K562 (cell line): ENCODE measurements around the gene KIAA0825. TPM values are rescaled to one million over a fixed set of nuclear protein-coding genes. Genes with fewer than 3 reads are reported as not detected.

Experiments used
- ATAC-seq: fragments of 200-7000 bp; cut with Tn5 transposase; 3 replicates; pipeline ENCODE4 v1.9.1; 2020; ENCODE audit warnings: moderate library complexity
- BruUV-seq: library from RNA; stranded (reverse); fragments of 400-500 nt; replicated peaks from 2 replicates; lab custom pipeline; 2021; lab: Mats Ljungman, UMichigan
- CTCF ChIA-PET: fragments of 300-600 bp; formaldehyde crosslinking; extraction: SDS; loops from one replicate; lab custom pipeline; 2021; ENCODE audit warnings: low intra/inter-chr PET ratio; lab: Yijun Ruan, JAX
- POLR2A ChIA-PET: fragments of 300-600, 350-650 bp; sonication (Branson Sonifier 250); formaldehyde crosslinking; extraction: SDS; loops from one replicate; lab custom pipeline; 2021; ENCODE audit warnings: antibody characterized with exemption, inconsistent platforms; lab: Yijun Ruan, JAX
- DNase-seq, 4 experiments: peaks; one replicate each; pipeline versions ENCODE4 v3.0.0 to v3.0.0-alpha.2; 2011 to 2018; ENCODE audit warnings: low spot score in 3 of 4, mixed read lengths in 3 of 4; ENCODE audit errors: extremely low read depth in 1 of 4
- FAIRE-seq: peaks from 2 replicates; lab custom pipeline; 2011; peaks lifted over from hg19 to GRCh38; lab: Jason Lieb, UNC
- H2AFZ ChIP-seq: 2 replicates; pipeline ENCODE4 v1.6.0; 2011; ENCODE audit warnings: low read depth, low read length, control low read depth, inconsistent platforms
- H3K27ac ChIP-seq: fragments of 200-600 bp; 3 replicates; pipeline ENCODE4 v1.8.0; 2011; ENCODE audit warnings: low read depth, mild to moderate bottlenecking, control low read depth, inconsistent platforms, low read length, moderate library complexity, mixed read lengths; ENCODE audit errors: extremely low read depth
- H3K27me3 ChIP-seq, 2 experiments: fragments of 300-600 bp in 1 of 2; 2 replicates in 1 of 2; 3 replicates in 1 of 2; pipeline versions ENCODE4 v1.6.0 to v1.8.0; 2011; ENCODE audit warnings: inconsistent platforms in 2 of 2, low read length in 2 of 2, mild to moderate bottlenecking in 1 of 2, mixed read lengths in 1 of 2, moderate library complexity in 1 of 2; ENCODE audit not compliant: control insufficient read depth in 2 of 2, insufficient read depth in 2 of 2
- H3K36me3 ChIP-seq: fragments of 300-600 bp; 3 replicates; pipeline ENCODE4 v1.8.0; 2011; ENCODE audit warnings: mild to moderate bottlenecking, low read length, inconsistent platforms; ENCODE audit not compliant: control insufficient read depth, insufficient read depth
- H3K4me1 ChIP-seq, 2 experiments: fragments of 200-600 bp in 1 of 2; replicated peaks in 1 of 2; 2 replicates in 1 of 2; 3 replicates in 1 of 2; pipeline versions ENCODE4 v1.5.1 to v1.8.0; 2011; ENCODE audit warnings: inconsistent platforms in 2 of 2, low read length in 2 of 2, mild to moderate bottlenecking in 1 of 2, mixed read lengths in 1 of 2, moderate library complexity in 1 of 2; ENCODE audit not compliant: control insufficient read depth in 2 of 2, insufficient read depth in 2 of 2
- H3K4me2 ChIP-seq: 2 replicates; pipeline ENCODE4 v1.6.1; 2011; ENCODE audit warnings: low read length, control low read depth, inconsistent platforms, mixed read lengths; ENCODE audit not compliant: insufficient read depth
- H3K4me3 ChIP-seq: fragments of 200-600 bp; sonication (generic), shearing (Covaris generic); 2 replicates; pipeline ENCODE4 v1.5.1; 2016; ENCODE audit warnings: control low read depth, inconsistent platforms
- H3K79me2 ChIP-seq: fragments of 200-600 bp; 3 replicates; pipeline ENCODE4 v1.8.0; 2011; ENCODE audit warnings: low read length, inconsistent platforms; ENCODE audit not compliant: control insufficient read depth, insufficient read depth
- H3K9ac ChIP-seq, 2 experiments: 2 replicates each; pipeline versions ENCODE4 v1.6.0 to v1.6.1; 2011; ENCODE audit warnings: low read depth in 2 of 2, low read length in 2 of 2, control low read depth in 1 of 2, inconsistent platforms in 1 of 2, mild to moderate bottlenecking in 1 of 2, mixed read lengths in 1 of 2; ENCODE audit not compliant: insufficient read depth in 1 of 2
- H3K9me1 ChIP-seq: one replicate; pipeline ENCODE4 v1.6.0; 2011; ENCODE audit warnings: inconsistent platforms, mild to moderate bottlenecking, low read length, moderate library complexity; ENCODE audit not compliant: control insufficient read depth, insufficient read depth
- H3K9me3 ChIP-seq: replicated peaks from 2 replicates; pipeline ENCODE4 v1.5.1; 2011; ENCODE audit warnings: low read depth, low read length, inconsistent platforms; ENCODE audit not compliant: control insufficient read depth, insufficient read depth
- H4K20me1 ChIP-seq: replicated peaks from 2 replicates; pipeline ENCODE4 v1.6.1; 2011; ENCODE audit warnings: low read length, inconsistent platforms, mixed read lengths; ENCODE audit not compliant: control insufficient read depth, insufficient read depth
- ARID1B ChIP-seq: fragments of 450-650 bp; IDR thresholded peaks from 2 replicates; pipeline ENCODE4 v1.6.1; 2016; ENCODE audit warnings: antibody characterized with exemption, mild to moderate bottlenecking, inconsistent platforms
- CBFA2T3 ChIP-seq: fragments of 450-650 bp; IDR thresholded peaks from 2 replicates; pipeline ENCODE4 v1.6.1; 2017
- CEBPG ChIP-seq, 3 experiments: fragments of 200-800 bp in 1 of 3; sonication (Bioruptor generic) in 1 of 3; sonication (generic) in 1 of 3; formaldehyde crosslinking in 1 of 3; IDR thresholded peaks in 2 of 3; conservative IDR thresholded peaks in 1 of 3; 2 replicates each; pipeline versions ENCODE4 v1.6.1 to v1.8.0; 2016 to 2022; ENCODE audit warnings: missing compliant biosample characterization in 2 of 3, missing genetic modification characterization in 2 of 3, mild to moderate bottlenecking in 1 of 3, missing genetic modification reagents in 1 of 3
- KDM1A ChIP-seq, 2 experiments: fragments of 450-650 bp; IDR thresholded peaks; 2 replicates each; pipeline ENCODE4 v1.6.1; 2016; ENCODE audit warnings: mild to moderate bottlenecking in 2 of 2
- NFE2L1 ChIP-seq: fragments of 450-650 bp; IDR thresholded peaks from 2 replicates; pipeline ENCODE4 v1.6.1; 2016; ENCODE audit warnings: missing genetic modification characterization, low read depth, mild to moderate bottlenecking, missing compliant biosample characterization, moderate library complexity, borderline replicate concordance
- NR3C1 ChIP-seq: sonication (generic); formaldehyde crosslinking; IDR thresholded peaks from 2 replicates; pipeline ENCODE4 v1.8.1; 2022; ENCODE audit warnings: missing genetic modification reagents
- PHF20 ChIP-seq: fragments of 450-650 bp; IDR thresholded peaks from 2 replicates; pipeline ENCODE4 v1.6.1; 2018; ENCODE audit not compliant: partially characterized antibody
- SOX6 ChIP-seq: fragments of 450-650 bp; IDR thresholded peaks from 2 replicates; pipeline ENCODE4 v1.6.1; 2014; ENCODE audit warnings: mild to moderate bottlenecking
- TAL1 ChIP-seq: fragments of 450-650 bp; IDR thresholded peaks from 2 replicates; pipeline ENCODE4 v1.6.1; 2016; ENCODE audit warnings: mild to moderate bottlenecking
- TCF3 ChIP-seq: sonication (generic); formaldehyde crosslinking; IDR thresholded peaks from 2 replicates; pipeline ENCODE4 v1.4.0; 2020; ENCODE audit warnings: mild to moderate bottlenecking, missing genetic modification reagents
- TEAD1 ChIP-seq, 2 experiments: fragments of 450-650 bp in 1 of 2; sonication (generic) in 1 of 2; formaldehyde crosslinking; IDR thresholded peaks; 2 replicates each; pipeline versions ENCODE4 v1.4.0 to v1.8.0; 2020 to 2022; ENCODE audit warnings: mild to moderate bottlenecking in 2 of 2, missing genetic modification reagents in 1 of 2
- TEAD4 ChIP-seq, 2 experiments: sonication (generic) in 1 of 2; formaldehyde crosslinking in 1 of 2; IDR thresholded peaks; 2 replicates each; pipeline versions ENCODE4 v1.6.1 to v1.8.0; 2012 to 2022; ENCODE audit warnings: borderline replicate concordance in 1 of 2, inconsistent platforms in 1 of 2, low read length in 1 of 2, mild to moderate bottlenecking in 1 of 2, missing genetic modification reagents in 1 of 2
- ZNF143 ChIP-seq: sonication (generic); formaldehyde crosslinking; IDR thresholded peaks from 2 replicates; pipeline ENCODE4 v1.9.0; 2022; ENCODE audit warnings: mild to moderate bottlenecking, missing genetic modification reagents
- WGBS: fragments of 100-300 bp; shearing (Covaris generic); methylation state at CpG from one replicate; pipeline ENCODE4 v1.1.6; 2016; ENCODE audit warnings: low coverage, mixed read lengths; ENCODE audit not compliant: insufficient coverage; ENCODE audit errors: missing lambda C conversion rate; 5-methylcytosine and 5-hydroxymethylcytosine counted together
- in situ Hi-C: fragments of 300-500 bp; cut with MboI; formaldehyde crosslinking; loops from 4 replicates; pipeline ENCODE4 v1.15.0; 2018; ENCODE audit warnings: inconsistent platforms, mixed read lengths
- intact Hi-C: fragments of 100-400 bp; cut with micrococcal nuclease; formaldehyde crosslinking; loops from 2 replicates; pipeline ENCODE4 v1.14.2; 2022
- polyA plus RNA-seq, 8 experiments: library from polyadenylated mRNA; depleted of rRNA in 4 of 8; stranded (reverse) in 5 of 8; unstranded in 3 of 8; fragments of >200 nt; fragmentation: Nextera tagmentation in 2 of 8; fragmentation: Illumina TruSeq in 1 of 8; extraction: Ambion mirVana in 2 of 8; extraction: Trizol in 1 of 8; gene quantifications; 2 replicates each; pipeline versions ENCODE4 v1.2.1 to v1.2.3, GENCODE V29; 2011 to 2014; ENCODE audit warnings: inconsistent platforms in 1 of 8, missing spikeins in 1 of 8
- total RNA-seq, 7 experiments: library from RNA; depleted of rRNA in 6 of 7; stranded (reverse); fragments of >200 nt in 6 of 7; fragmentation: Illumina TruSeq in 2 of 7; extraction: Trizol in 2 of 7; gene quantifications; 2 replicates each; pipeline versions ENCODE4 v1.2.1 to v1.2.3, GENCODE V29; 2011 to 2021; ENCODE audit warnings: low replicate concordance in 1 of 7
- TF ChIP-seq, protein P1 (sequence below): fragments of 250-450 bp; sonication (Bioruptor Pico); IDR thresholded peaks from 2 replicates; pipeline ENCODE4 v1.5.0; 2021
- TF ChIP-seq, protein P2 (sequence below): fragments of 250-450 bp; sonication (Bioruptor Pico); IDR thresholded peaks from 2 replicates; pipeline ENCODE4 v1.4.0; 2020
- TF ChIP-seq, protein P3 (sequence below): fragments of 250-450 bp; sonication (Bioruptor Pico); IDR thresholded peaks from 2 replicates; pipeline ENCODE4 v1.8.0; 2022; ENCODE audit warnings: inconsistent platforms
- TF ChIP-seq, protein P4 (sequence below): fragments of 450-650 bp; formaldehyde crosslinking; IDR thresholded peaks from 2 replicates; pipeline ENCODE4 v1.4.0; 2022; ENCODE audit warnings: missing genetic modification characterization

Gene KIAA0825
- total and polyA plus RNA-seq, 9 of the 15 experiments (the other 6 are each of a cell fraction or from before 2014, with no cell fraction given): 0.05 to 0.36 (median 0.16) TPM; not detected in 1

DNA sequence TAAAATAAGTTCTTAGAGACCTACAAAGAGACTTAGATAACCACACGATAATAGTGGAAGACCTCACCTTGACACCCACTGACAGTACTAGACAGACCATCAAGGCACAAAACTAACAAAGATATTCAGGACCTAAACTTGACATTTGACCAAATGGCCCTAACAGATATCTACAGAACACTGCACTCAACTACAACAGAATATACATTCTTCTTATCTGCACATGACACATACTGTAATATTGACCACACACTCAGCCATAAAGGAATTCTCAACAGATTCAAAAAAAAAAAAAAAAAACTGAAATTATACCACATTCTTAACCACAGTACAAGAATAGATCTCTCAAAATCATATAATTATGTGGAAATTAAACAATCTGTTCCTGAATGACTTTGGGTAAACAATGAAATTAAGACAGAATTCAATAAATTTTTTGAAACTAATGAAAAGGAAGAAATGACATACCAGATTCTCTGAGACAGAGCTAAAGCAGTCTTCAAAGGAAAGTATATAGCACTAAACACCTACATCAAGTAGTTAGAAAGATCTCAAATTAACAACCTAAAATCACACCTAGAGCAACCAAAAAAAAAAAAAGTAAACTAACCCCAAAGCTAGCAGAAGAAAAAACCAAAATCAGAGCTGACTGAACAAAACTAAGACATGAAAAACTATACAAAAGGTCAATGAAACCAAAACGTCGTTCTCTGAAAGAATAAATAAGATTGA, 514.7 kb downstream of the KIAA0825 start:
- no peak for ATAC-seq
- CTCF ChIA-PET: no interaction called here
- TF ChIP-seq NFE2L1 (no peak), TEAD4 (IDR thresholded peaks at IDR 0.05; ENCODE audit: low read length) (peak; percentile 63), TEAD4 (CRISPR knock-in tag; IDR thresholded peaks at IDR 0.05; ENCODE audit: borderline replicate concordance) (no peak), CBFA2T3 (peak; percentile 79), PHF20 (no peak), CEBPG (CRISPR knock-in tag; IDR thresholded peaks at IDR 0.05) (no peak), CEBPG (tag; conservative IDR thresholded peaks at IDR 0.05 in 1 of 2, IDR thresholded peaks at IDR 0.05 in 1 of 2) (no peak), TAL1 (peak; percentile 53), SOX6 (peak; percentile 17; the same call in 1 of the 2 replicates), KDM1A (IDR thresholded peaks at IDR 0.05) (no peak), ZNF143 (CRISPR knock-in tag) (no peak), NR3C1 (CRISPR knock-in tag) (no peak), TCF3 (peak; percentile 68; the same call in 1 of the 2 replicates), TEAD1 (CRISPR knock-in tag; IDR thresholded peaks at IDR 0.05) (no peak), ARID1B (peak; percentile 46)
- TF ChIP-seq, protein P1, sequence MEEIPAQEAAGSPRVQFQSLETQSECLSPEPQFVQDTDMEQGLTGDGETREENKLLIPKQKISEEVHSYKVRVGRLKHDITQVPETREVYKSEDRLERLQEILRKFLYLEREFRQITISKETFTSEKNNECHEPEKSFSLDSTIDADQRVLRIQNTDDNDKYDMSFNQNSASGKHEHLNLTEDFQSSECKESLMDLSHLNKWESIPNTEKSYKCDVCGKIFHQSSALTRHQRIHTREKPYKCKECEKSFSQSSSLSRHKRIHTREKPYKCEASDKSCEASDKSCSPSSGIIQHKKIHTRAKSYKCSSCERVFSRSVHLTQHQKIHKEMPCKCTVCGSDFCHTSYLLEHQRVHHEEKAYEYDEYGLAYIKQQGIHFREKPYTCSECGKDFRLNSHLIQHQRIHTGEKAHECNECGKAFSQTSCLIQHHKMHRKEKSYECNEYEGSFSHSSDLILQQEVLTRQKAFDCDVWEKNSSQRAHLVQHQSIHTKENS: no peak
- TF ChIP-seq, protein P2, sequence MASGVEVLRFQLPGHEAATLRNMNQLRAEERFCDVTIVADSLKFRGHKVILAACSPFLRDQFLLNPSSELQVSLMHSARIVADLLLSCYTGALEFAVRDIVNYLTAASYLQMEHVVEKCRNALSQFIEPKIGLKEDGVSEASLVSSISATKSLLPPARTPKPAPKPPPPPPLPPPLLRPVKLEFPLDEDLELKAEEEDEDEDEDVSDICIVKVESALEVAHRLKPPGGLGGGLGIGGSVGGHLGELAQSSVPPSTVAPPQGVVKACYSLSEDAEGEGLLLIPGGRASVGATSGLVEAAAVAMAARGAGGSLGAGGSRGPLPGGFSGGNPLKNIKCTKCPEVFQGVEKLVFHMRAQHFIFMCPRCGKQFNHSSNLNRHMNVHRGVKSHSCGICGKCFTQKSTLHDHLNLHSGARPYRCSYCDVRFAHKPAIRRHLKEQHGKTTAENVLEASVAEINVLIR (CRISPR knock-in tag): no peak
- TF ChIP-seq, protein P3, sequence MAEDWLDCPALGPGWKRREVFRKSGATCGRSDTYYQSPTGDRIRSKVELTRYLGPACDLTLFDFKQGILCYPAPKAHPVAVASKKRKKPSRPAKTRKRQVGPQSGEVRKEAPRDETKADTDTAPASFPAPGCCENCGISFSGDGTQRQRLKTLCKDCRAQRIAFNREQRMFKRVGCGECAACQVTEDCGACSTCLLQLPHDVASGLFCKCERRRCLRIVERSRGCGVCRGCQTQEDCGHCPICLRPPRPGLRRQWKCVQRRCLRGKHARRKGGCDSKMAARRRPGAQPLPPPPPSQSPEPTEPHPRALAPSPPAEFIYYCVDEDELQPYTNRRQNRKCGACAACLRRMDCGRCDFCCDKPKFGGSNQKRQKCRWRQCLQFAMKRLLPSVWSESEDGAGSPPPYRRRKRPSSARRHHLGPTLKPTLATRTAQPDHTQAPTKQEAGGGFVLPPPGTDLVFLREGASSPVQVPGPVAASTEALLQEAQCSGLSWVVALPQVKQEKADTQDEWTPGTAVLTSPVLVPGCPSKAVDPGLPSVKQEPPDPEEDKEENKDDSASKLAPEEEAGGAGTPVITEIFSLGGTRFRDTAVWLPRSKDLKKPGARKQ (CRISPR knock-in tag): no peak
- TF ChIP-seq, protein P4, sequence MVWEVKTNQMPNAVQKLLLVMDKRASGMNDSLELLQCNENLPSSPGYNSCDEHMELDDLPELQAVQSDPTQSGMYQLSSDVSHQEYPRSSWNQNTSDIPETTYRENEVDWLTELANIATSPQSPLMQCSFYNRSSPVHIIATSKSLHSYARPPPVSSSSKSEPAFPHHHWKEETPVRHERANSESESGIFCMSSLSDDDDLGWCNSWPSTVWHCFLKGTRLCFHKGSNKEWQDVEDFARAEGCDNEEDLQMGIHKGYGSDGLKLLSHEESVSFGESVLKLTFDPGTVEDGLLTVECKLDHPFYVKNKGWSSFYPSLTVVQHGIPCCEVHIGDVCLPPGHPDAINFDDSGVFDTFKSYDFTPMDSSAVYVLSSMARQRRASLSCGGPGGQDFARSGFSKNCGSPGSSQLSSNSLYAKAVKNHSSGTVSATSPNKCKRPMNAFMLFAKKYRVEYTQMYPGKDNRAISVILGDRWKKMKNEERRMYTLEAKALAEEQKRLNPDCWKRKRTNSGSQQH (CRISPR knock-in tag): no peak

More for the DNA sequence above, 514.7 kb downstream of the KIAA0825 start:
- Histone ChIP-seq H3K9ac (no peak overlapping the region), H2AFZ (no peak overlapping the region), H3K27ac (no peak overlapping the region), H4K20me1 (no peaks in the 10 kb centered on the region), H3K4me2 (no peak overlapping the region), H3K4me1 (no peaks in the 10 kb centered on the region), H3K4me3 (no peak overlapping the region), H3K36me3 (no peaks in the 10 kb centered on the region), H3K79me2 (no peaks in the 10 kb centered on the region), H3K27me3 (no peaks in the 10 kb centered on the region), H3K9me3 (no peaks in the 10 kb centered on the region), H3K9me1 (no peaks in the 10 kb centered on the region)
- in situ Hi-C loops: no loop called here
- 2% methylated on average over 3 of the region's 3 CpGs for WGBS
- peak in 1 of 4 experiments; percentile 32 for DNase-seq
- POLR2A ChIA-PET: no interaction called here
- intact Hi-C loops: no loop called here
- BruUV-seq: no TSS peak
- FAIRE-seq: no peak
